GM12878 (cell line): Measurements from ENCODE around the gene PRKG1.

Source experiments
- CTCF ChIP-seq, 3 experiments: IDR thresholded peaks in 2 of 3; conservative IDR thresholded peaks in 1 of 3; 2 replicates each; pipeline ENCODE4 v1.5.1; 2011; ENCODE audit warnings: low read depth in 3 of 3, low read length in 3 of 3, mild to moderate bottlenecking in 3 of 3, control low read depth in 2 of 3, moderate library complexity in 2 of 3, inconsistent platforms in 1 of 3, mixed read lengths in 1 of 3; ENCODE audit not compliant: control insufficient read depth in 2 of 3, insufficient read depth in 1 of 3; ENCODE audit errors: extremely low read depth in 1 of 3
- EP300 ChIP-seq, 2 experiments: fragments of 150-350 bp in 1 of 2; IDR thresholded peaks; 2 replicates each; pipeline ENCODE4 v1.6.1; 2011 to 2012; ENCODE audit warnings: low read depth in 2 of 2, low read length in 2 of 2, borderline replicate concordance in 1 of 2, improper control_type of control experiment in 1 of 2, inconsistent platforms in 1 of 2; ENCODE audit not compliant: control insufficient read depth in 1 of 2
- PAX8 ChIP-seq: fragments of 450-650 bp; IDR thresholded peaks from 2 replicates; pipeline ENCODE4 v1.6.1; 2017; ENCODE audit warnings: mild to moderate bottlenecking, moderate library complexity
- RELA ChIP-seq: fragments of 450-650 bp; IDR thresholded peaks from 2 replicates; pipeline ENCODE4 v1.8.0; 2014; ENCODE audit warnings: borderline replicate concordance; ENCODE audit not compliant: partially characterized antibody
- SMC3 ChIP-seq: IDR thresholded peaks from 2 replicates; pipeline ENCODE4 v1.6.1; 2011; ENCODE audit warnings: low read length, improper control_type of control experiment, borderline replicate concordance
- TCF3 ChIP-seq: IDR thresholded peaks from 2 replicates; pipeline ENCODE4 v1.6.1; 2012; ENCODE audit warnings: low read depth, mild to moderate bottlenecking, low read length, borderline replicate concordance; ENCODE audit not compliant: insufficient read depth
- ZSCAN29 ChIP-seq: fragments of 450-650 bp; IDR thresholded peaks from 2 replicates; pipeline ENCODE4 v1.6.1; 2017; ENCODE audit warnings: mild to moderate bottlenecking, moderate library complexity

GRCh38 chr10:51168086-51168815, 94.0 kb downstream of the PRKG1 start:
- TF ChIP-seq ZSCAN29 (no peak), CTCF (IDR thresholded peaks at IDR 0.05 in 2 of 3, conservative IDR thresholded peaks at IDR 0.05 in 1 of 3; ENCODE audit: control insufficient read depth in 2 of 3, extremely low read depth in 1 of 3, insufficient read depth in 1 of 3, low read depth in 3 of 3, low read length in 3 of 3) (no peak), SMC3 (no peak), PAX8 (no peak), TCF3 (no peak), RELA (no peak), EP300 (IDR thresholded peaks at IDR 0.05; ENCODE audit: borderline replicate concordance in 1 of 2, control insufficient read depth in 1 of 2, low read depth in 2 of 2, low read length in 2 of 2) (no peak)
